D721Med (cell line): Measurements from ENCODE around the gene UCP3.

Source experiments
- DNase-seq: peaks from one replicate; pipeline ENCODE4 v3.0.0; 2011; ENCODE audit warnings: low spot score; ENCODE audit not compliant: insufficient read length
- FAIRE-seq: peaks from 2 replicates; lab custom pipeline; 2011; peaks lifted over from hg19 to GRCh38; lab: Jason Lieb, UNC
- TF ChIP-seq, protein P1 (sequence below): IDR thresholded peaks from 2 replicates; pipeline ENCODE4 v1.5.1; 2012; ENCODE audit warnings: mild to moderate bottlenecking, control low read depth; ENCODE audit not compliant: insufficient read depth; ENCODE audit errors: missing control alignments

Gene UCP3

DNA sequence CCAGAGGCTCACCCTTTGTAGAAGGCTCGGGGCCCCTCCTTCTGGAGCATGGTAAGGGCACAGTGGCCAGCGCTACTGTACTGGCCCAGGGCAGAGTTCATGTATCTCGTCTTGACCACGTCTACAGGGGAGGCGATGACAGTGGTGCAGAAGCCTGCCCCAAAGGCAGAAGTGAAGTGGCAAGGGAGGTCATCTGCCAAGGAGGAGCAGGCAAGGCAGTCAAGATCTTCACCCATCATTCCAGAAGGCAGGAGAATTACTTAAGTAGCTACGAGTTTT is 33.5 kb downstream of the UCP3 start:
- FAIRE-seq (no peak), DNase-seq (no peak)
- TF ChIP-seq, protein P1, sequence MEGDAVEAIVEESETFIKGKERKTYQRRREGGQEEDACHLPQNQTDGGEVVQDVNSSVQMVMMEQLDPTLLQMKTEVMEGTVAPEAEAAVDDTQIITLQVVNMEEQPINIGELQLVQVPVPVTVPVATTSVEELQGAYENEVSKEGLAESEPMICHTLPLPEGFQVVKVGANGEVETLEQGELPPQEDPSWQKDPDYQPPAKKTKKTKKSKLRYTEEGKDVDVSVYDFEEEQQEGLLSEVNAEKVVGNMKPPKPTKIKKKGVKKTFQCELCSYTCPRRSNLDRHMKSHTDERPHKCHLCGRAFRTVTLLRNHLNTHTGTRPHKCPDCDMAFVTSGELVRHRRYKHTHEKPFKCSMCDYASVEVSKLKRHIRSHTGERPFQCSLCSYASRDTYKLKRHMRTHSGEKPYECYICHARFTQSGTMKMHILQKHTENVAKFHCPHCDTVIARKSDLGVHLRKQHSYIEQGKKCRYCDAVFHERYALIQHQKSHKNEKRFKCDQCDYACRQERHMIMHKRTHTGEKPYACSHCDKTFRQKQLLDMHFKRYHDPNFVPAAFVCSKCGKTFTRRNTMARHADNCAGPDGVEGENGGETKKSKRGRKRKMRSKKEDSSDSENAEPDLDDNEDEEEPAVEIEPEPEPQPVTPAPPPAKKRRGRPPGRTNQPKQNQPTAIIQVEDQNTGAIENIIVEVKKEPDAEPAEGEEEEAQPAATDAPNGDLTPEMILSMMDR = no peak

DNA sequence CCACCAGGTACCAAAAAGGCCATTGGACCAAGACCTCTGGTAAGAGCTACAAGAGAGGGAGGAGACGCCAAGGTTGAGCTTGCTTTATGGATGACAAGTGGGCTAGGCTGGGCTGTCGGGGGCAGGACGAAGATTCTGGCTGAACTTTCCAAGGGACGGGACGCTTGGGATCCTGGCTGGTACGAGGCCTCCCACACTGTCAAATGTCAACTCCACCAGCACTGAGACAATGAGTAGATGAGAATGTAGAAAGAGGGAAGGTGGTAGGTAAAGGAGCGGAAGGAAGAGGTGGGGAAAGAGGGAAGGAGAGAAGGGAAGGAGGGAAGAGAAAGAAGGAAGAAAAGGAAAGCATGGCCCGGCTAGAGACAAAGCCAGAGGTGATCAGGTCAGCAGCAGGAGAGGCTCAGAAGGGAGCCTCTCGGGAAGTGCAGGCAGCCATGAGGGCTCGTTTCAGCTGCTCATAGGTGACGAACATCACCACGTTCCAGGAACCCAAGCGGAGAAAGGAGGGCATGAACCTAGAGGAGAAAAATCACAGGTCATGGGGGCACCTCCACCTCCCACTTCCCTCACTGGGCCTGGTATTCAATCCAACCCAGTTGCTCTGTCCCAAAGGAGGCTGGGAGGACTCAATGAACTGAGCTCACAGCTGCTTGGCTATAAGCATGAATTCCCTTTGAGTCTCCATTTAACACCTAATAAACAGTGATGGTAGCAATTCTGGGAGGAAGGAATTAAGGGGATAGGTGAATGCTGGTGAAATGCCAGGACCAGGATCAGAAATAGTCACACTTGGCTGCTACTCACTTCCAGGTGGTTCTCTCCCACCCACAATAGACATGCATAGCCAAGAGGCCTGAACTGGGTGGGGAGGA is 34.0 kb downstream of the UCP3 start:
- DNase-seq = no peak
- FAIRE-seq = no peak
- TF ChIP-seq, protein P1 = no peak

DNA sequence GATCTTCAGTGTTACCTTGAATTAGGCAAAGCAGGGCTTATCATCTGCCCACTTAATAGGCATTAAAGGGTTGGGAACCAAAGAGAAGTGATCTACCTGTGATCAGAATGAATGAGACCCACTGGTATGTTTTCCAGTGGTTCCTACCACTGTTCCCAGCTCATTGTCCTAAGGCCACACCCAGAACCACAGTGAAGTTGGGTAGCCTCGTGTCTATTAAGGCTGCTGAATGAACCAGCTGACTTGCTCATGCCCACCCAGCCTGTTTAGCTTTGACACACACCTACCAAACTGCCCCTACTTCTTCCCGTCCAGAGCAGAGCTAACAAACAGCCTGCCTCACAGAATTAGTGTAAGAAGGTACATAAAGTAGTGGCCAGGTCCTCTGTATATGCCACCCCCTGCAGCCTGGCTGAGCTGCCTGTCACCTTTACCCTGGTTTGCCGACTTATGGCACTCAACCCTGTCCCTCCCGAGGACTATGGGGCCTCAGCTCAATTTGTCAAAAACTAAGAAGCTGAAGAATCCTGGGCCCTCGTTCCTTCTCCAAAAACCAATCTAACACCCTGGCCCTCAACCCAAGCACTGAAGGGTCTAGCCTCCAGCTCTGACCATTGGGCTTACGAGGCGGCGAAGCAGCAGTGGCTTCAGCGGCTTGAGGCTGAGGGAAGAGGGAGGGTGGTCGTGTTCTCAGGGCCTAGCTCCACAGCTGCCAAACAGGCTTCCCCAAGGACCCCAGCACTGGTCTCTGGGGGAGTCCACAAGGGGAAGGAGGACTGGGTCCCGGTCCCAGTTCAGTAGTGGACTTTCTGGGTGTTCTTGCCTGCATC is 36.0 kb downstream of the UCP3 start:
- DNase-seq (no peak), FAIRE-seq (no peak)
- TF ChIP-seq, protein P1 = no peak

DNA sequence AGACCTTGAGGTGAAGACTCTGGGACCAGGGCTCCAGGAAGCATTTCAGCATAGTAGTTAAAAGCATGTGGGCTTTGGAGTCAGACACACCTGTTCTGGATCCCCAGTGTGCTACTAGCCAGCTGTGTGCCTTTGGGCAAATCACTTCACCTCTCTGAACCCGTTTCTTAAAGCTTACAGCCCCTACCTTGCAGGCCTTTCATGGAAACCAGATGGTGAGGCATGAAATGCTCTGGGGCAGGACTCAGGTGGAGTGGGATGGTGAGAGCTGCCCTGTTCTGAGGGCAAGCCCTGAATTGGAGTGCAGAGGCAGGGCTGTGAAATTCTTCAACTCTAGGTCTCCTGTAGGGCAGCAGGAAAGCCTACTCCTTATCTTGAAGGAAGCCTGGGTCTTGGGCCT is 36.7 kb downstream of the UCP3 start:
- FAIRE-seq = no peak
- TF ChIP-seq, protein P1 = no peak
- no peak for DNase-seq

DNA sequence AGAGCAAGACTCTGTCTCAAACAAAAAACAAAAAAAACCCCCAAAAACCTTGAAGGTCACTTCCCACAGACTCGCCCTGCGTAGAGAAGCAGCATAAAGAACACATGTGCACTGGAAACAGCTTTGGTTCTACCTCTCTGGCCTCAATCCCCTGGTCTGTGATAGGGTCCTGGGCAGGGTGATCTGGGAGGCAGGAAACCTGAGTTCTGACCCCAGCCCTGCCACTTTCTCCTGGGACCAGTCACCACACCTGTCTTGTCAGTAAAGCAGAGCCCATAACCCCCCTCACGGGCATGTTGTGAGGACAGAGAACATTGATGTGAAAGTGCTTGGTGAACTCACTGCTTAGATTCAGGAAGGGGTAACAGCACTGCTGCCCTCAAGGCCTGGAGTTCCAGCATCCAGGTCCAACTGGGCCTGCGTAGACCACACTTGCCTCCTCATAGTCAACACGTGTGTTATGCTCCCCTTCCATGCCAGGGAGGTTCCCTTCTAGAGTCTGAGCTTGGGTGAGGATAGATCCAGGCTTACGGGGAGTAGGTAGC is 37.6 kb downstream of the UCP3 start:
- FAIRE-seq (no peak), DNase-seq (no peak)
- TF ChIP-seq, protein P1 = no peak

DNA sequence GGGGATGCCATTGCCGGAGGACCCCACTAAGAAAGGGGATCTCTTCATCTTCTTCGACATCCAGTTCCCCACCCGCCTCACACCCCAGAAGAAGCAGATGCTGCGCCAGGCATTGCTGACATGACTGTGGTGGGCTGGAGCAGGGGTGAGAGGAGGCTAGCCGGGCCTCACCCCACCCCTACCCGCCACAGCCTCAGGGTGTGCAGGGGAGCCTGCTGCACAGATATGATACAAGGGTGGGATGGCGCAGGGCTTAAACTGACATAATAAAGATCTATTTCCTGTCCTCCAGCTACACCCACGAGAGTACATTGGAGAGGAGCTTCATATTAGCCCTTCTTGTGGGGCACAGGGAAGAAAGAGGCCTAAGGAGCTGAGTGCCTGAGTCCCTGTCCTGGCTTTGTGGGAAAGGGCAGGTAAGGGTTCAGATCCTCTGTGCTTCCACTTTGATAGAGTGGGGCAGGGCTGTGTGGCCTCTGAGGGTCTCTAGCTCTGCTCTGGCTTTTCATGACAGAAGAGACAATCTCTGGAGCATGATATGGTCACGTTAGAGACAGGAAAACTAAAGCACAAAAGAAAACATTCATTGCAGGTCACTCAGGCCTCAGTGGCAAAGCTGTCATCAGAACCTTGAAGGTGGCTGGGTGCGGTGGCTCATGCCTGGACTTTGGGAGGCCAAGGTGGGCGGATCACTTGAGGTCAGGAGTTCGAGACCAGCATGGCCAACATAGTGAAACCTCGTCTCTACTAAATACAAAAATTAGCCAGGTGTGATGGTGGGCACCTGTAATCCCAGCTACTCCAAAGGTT is 38.7 kb downstream of the UCP3 start:
- TF ChIP-seq, protein P1 = no peak
- FAIRE-seq (no peak), DNase-seq (no peak)
